ENCODE measurements around the gene TNS2.

- TF ChIP-seq EZH2 (IDR thresholded peaks at IDR 0.05; ENCODE audit: borderline replicate concordance, low read length), result no peak
- no peak for TF ChIP-seq CTCF (conservative IDR thresholded peaks at IDR 0.05 in 1 of 2, IDR thresholded peaks at IDR 0.05 in 1 of 2; ENCODE audit: extremely low read depth in 1 of 2, insufficient read depth in 1 of 2, low read depth in 1 of 2, low read length in 2 of 2)
These were observed 15.0 kb downstream of the TNS2 start for GRCh38 chr12:53064613-53065436.

Data from mammary epithelial cell (primary cell).